Measurements from ENCODE around the gene THAP12.

Gene THAP12

DNA sequence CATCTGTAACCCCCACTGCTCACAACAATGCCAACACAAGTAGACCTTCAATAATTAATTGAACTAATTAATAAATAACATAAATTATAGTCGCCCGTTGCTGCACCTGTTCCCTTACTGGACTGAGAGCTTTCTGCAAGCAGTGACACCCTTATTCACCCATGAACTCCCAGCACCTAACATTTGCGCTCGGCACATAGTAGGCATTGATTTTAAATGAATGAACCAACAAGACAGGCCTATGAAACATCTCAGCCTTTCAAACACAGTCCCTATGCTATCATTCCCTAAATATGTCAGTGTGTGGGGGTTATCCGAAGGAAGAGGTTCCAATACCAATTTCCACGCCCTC is 1.1 kb downstream of the THAP12 start:
- no peak for DNase-seq

DNA sequence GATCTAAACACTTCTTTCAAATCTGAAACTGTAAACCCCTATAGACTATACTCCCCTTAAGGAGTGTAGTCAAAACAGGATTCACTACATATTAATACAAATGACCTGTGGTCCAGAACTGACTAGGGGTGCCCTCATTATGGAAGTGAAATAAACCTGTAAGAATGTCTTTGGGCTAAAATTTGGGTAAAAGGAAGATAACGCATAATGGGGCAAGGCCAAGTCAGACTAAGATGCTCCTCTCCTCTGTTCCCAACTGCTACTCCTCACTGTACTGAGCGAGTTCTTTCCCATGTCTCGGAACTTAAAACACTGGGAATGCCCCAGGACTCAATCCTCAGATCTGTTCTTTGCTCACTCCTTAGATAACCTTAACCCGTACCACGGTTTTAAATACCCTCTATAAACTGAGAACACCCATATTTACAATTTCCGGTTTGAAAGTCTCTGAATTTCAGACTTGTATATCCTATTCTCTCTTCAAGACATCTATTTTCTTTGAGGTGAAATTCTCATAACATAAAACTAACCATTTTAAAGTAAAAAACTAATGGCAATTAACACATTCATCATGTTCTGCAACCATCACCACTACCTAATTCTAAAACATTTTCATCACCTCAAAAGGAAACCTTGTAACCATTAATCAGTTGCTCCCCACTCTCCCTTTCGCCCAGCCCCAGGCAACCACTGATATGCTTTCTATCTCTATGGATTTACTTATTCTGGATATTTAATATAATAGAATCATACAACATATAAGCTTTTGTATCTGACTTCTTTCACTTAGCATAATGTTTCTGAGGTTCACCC is 4.0 kb downstream of the THAP12 start:
- no peak for DNase-seq

DNA sequence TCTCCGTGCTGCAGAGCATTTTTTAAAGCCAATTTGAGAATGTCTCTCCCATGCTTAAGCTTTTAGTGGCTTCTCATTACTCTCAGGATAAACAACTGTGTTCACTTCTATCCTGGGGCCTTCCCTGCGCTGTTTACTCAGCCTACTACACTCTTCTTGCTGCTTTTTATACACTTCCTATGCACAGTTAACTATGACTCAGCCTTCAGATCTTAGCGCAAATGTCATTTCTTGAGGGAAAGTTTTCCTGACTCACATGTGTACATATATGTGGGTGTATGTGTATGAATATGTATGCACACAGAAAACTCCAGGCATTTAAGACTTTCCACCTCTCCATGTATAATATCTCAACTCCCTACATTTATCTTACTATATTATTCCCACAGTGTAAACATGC is 9.8 kb downstream of the THAP12 start:
- DNase-seq: no peak

DNA sequence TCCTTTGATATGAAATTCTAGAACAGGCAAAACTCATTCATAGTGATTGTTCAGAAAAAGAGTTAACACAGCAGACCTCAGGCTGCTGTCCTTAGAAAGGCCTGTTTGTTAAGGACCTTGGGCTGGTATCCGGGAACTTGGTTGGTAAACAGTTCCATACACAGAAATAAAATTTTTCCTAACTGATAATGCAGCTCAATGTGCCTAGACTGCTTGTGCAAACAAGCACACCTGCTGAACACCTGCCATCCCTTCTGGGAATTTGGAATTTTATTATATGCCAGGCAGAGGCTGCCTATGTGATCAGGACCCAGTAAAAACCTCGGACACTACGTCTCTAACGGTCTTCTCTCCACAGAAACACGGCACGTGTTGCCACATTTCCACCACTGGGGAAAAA is 11.5 kb downstream of the THAP12 start:
- no peak for DNase-seq

DNA sequence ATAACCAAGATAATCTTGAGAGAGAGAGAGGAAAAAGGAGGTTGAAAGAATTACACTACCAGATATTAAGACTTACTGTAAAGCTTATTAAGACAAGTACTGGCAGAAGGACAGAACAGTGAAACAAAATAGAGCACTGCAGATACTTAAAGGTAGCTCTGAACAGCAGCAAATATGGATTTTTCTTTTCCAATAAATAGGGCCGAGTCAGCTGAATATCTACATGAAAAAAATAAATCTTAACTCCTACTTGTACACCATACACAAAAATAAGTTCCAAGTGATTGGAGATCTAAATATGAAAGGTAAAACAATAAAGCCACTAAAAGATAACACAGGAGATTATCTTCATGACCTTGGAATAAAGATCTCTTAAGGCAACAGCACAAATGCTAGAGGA is 12.4 kb downstream of the THAP12 start:
- DNase-seq: no peak

DNA sequence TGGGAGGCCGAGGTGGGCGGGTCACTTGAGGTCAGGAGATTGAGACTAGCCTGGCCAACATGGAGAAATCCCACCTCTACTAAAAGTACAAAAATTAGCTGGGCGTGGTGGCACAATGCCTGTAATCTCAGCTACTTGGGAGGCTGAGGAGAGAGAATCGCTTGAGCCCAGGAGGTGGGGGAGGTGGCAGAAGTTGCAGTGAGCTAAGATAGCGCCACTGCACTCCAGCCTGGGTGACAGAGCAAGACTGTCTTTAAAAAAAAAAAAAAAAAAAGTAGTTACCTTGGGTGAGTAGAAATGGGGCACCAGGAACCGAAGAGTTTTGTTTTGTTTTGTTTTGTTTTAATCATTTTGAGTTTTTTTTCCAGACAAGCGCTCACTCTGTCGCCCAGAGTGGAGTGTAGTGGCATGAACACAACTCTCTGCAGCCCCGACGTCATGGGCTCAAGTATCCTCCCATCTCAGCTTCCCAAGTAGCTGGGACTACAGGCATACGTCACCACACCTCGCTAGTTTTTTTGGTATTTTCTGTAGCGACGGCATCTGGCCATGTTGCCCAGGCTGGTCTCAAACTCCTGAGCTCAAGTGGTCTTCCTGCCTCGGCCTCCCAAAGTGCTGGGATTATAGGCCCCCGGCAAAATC is 15.8 kb downstream of the THAP12 start:
- DNase-seq: no peak

DNA sequence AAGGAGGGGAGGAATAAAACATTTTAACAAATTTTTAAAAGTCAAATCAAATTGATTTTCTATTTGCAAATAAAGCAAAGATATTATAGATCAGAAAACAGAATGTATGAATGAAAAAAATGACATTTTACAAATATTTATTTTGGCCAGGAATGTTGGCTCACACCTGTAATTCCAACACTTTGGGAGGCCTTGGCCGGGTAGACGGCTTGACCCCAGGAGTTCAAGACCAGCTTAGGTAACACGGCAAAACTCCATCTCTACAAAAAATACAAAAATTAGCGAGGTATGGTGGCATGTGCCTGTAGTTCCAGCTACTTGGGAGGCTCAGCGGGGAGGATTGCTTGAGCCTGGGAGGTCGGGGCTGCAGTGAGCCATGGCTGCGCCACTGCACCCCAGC is 18.2 kb downstream of the THAP12 start:
- no peak for DNase-seq

DNA sequence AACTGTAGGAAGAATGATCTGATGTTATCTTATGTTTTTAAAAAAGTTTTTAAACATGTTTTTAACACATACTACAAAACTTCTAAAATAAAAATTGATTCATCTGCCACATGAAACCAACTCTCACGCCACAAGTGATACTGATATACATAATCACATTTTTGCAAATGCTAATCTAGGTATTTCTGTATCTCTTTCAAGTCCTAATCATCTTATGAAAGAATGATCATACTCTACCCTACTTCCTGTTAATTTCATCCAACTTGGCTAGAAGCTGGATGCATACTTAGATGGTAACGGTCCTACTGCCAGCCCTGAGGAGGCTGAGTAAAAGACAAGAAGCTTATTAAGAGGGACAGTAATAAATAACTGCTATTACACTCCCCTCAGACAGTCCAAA is 19.2 kb downstream of the THAP12 start:
- DNase-seq: no peak

DNA sequence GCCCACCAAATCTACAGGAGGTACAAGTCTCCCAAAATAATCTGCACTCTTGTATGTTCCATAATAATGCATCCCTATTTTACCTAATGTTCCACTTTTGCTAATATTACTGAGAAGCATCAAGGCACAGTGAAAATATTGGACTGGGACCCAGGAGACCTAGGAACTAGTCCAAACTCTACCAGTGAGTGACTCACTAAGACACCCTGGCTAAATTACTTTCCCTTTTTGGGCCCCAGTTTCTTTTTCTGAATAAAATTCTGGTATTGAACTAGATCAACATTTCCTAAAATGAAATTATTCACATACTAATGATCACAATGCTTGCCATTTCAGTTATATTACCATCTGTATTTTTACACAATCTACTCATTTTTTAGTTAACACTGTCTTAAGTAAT is 19.6 kb downstream of the THAP12 start:
- DNase-seq: no peak

DNA sequence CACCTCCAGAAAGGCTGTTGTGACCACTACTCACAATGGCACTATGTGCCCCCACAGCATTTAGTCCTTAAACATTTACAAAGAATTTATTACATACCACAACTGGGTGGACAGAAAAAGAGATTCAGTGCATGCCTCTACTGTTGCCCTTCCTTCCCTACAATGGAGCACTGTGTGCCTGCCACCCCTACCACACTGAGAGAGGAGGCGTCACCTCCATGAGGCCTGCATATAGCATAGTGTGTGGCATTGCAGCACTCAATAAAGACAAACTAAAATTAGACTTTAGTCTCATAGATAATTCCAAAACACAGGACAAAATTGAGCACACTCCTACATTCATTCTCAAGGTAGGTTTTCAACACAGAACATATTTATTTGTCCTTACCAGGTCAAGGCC is 25.8 kb downstream of the THAP12 start:
- DNase-seq: no peak

DNA sequence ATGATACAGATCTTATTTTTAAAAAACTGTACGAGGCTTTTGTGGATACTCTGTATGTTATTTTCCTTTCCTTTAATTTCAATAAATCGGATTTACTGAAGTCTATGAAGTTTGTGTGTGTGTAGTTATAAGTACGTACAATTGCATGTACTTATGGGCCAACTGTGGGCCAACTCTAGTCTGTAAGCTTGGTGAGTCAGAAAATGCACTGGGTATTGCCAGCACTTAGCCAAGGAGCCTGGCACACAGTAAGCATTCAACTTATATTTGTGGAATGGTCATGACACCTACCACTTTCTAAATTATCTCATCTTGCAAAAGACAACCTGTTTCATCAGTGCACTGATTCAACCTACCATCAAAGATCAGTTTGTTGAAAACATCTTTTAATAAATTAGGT is 32.6 kb downstream of the THAP12 start:
- peak in 1 of 2 experiments; percentile 7 for DNase-seq

DNA sequence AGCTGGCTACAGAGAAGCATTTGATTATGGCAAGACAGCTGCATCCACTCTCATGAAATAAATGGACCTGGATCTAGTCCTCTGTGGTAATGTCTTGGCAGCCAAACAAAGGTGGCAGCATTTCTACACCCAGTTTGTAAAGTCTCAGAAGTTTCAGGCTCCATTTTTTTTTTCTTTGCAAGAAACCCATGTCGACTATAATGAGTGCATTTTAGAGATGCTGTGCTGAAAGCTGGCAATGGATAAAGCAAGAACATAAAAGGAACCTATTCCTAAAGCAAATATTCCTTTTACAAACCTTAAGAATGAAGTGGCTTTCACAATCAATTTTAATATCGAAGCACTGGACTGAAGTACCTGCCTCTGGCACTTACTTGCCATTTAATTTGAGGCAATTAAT is 33.5 kb downstream of the THAP12 start:
- DNase-seq: peak in 1 of 2 experiments; percentile 14

DNA sequence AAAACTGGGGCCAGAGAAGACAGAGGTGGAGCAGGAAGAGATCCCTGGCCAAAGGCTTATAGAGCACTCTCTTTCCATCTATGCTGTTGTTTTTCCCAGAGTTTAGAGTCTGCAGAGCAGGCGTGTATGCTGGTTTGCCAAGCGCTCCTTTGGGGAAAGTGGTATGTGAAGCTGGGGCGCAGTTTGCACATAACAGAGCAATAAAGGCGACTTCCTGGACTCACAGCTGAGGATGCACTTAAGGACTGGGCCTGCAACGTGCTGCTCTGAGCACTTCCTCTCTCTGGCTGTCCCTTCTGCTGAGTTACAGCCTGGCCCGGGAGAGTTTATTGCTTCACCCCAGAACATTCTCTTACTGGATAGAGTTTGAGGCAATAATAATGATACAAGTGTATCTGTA is 41.7 kb downstream of the THAP12 start:
- DNase-seq: no peak

DNA sequence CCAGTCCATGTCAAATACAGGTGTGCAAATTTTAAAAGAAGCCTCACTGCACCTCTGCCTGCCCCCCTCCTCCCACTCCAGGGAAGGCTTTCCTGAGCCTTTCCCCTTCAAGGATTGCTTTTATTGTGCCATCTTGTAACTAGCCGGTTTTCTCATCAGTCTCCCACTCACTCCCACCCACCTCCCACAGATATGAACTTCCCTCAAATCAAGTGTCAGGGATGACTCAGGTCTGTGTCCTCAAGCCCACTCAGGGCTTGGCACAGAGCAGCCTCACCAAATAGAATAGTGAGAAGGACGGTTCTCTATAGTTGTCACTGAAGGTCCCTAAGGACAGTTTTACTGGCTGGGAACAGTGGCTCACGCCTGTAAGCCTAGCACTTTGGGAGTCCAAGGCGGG is 43.0 kb downstream of the THAP12 start:
- DNase-seq: no peak

DNA sequence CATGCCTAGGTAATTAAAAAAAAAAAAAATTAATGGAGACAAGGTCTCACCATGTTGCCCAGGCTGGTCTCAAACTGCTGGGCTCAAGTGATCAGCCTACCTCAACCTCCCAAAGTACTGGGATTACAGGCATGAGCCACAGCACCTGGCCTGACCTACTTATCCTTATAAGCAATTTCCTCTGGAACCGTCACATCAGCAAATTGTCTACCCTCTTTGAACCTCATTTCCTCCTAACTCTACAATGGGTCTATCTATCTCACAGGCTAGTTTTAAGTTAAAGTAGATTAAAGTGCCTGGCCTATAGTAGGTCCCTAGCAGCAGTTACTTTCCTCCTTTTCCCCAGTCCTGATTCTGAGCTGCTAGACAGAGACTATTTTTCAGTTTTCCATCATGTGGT is 43.5 kb downstream of the THAP12 start:
- no peak for DNase-seq

DNA sequence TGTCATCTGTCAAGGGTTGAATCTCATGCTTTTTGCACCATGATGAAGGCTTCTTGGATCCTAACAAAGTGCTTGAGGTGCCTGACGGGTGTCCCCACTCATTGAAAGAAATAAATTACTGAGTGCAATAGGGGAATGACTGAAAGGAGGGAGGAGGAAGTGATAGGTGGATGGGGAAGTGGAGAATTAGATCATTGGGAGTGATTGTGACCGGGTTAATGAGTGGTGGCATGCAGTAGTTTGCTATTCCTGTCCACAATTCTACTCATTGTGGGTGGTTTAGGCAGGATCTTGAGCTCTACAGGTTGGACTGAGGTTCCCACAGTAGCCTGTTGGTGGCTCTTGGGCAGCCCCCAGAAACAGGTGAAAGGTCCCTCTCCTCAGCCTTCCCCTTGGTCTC is 44.3 kb downstream of the THAP12 start:
- DNase-seq: no peak

DNA sequence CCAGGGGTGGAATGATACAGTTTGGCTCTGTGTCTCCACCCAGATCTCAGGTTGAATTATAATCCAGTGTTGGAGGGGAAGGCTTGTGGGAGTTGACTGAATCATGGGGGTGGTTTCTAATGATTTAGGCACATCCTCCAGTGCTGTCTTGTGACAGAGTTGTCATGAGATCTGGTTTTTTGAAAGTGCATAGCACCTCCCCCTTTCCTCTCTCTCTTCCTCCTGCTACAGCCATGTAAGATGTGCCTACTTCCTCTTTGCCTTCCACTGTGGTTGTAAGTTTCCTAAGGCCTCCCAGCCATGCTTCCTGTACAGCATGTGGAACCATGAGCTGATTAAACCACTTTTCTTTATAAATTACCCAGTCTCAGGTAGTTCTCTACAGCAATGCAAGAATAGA is 45.1 kb downstream of the THAP12 start:
- DNase-seq: no peak

DNA sequence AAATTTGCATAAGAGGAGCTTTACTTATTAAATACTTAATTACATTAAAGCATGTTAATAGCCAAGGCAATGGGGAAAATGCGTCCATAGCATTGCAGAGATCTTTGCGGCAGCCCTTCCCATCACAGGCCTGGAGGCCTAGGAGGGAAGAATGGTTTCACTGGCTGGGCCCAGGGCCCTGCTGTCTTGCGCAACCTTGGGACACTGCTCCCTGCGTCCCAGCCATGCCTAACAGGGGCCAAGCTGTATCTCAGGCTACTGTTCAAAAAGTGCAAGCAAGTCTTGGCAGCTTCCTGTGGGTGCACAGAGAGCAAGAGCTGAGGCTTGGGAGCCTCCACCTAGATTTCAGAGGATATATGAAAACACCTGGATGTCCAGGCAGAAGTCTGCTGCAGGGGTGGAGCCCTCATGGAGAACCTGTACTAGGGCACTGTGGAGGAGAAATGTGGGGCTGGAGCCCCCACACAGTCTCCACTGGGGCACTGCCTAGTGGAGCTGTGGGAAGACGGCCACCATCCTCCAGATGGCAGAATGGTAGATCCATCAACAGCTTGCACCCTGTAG is 46.0 kb downstream of the THAP12 start:
- DNase-seq: no peak

DNA sequence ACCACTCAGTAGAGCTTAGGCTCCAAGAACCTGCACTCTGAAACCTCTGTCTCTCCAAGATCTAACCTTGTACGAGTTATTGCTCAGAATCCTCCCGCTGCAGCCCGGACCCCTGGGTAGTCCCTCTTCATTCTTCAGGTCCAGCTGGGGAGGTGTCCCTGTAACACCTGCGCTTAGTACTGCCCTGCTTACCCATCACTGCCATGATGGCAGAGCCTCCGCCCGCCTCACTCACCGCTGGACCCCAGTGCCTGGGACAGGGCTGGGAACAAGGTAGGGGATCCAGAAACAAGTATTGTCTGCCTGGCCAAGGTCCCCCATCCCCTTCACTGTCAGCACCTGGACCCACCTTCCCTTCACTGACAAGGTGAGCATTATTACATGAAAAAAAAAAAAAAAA is 50.3 kb downstream of the THAP12 start:
- DNase-seq: no peak

DNA sequence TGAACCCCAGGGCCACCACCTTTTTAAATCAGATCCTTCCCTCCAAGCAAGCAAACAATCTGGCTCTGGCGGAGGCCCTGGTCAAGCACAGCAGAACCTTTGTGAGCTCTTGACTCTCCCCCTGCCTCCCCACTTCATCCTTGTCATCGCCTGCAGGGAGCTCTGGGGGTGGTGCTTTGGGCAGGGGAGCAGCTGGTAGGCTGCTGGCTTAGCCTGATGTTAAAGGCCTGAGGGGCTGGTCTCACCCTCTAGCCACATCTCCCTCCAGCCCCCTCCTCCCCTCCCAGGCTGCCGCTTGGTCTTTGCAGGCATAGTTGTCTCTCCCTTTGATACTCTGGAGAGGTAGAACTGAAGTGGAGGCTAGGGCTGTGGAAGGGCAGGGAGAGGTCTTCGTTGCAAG is 50.9 kb downstream of the THAP12 start:
- no peak for DNase-seq

DNA sequence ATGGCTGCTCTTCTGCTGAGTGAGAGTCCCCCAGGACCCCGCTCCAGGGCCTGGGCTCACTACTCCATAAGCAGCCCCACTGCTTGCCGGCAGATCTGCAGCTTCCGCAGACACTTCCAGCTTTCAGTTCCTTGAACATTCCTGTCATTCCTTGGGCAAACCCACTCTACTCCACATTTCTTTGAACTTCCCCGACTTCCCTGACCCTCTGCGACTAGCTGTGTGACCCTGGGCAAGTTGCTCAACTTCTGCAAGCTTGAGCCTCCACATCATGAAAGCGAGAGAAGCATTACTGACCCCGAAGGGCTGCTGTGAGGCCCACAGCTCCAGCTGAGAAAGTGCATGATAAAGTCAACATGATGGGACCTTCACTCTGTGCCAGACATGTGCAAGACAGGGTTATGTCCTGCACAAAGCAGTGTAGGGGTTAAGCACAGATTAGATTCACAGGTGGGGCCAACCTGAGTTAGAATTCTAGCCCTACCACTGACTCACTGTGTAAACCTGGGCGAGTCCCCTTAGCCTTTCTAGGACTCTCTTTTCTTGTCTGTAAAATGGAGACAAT is 51.8 kb downstream of the THAP12 start:
- DNase-seq: no peak

DNA sequence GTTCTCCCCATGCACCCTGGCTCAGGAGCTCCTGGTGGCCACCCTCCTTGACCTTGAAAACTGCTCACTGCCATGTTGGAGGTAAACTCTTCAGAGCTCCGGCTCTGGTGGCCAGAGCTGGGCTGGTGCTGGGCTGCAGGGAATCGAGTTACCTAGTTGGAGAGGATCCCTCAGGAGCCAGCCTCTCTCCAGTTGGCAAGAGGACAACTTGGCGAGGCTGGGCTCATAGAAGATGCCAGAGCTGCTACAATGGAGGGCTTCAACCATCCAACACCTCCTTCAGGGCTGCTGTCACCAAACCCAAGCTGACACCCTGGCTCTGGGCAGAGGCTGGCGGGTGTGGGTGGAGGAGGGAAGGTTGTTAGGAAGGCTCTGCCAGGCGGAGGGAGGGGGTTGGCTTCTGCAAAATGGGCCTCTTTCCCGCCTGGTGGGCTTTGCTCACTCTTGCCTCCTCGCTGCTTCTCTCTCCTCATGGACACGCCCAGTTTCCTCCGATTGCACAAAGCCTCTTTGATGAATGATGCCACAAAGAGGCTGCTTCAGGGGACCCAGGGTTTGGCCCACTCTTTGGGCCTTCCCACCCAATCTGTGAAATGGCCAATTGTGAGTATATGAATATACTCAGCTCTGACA is 53.1 kb downstream of the THAP12 start:
- DNase-seq: peak; percentile 52 to 79

DNA sequence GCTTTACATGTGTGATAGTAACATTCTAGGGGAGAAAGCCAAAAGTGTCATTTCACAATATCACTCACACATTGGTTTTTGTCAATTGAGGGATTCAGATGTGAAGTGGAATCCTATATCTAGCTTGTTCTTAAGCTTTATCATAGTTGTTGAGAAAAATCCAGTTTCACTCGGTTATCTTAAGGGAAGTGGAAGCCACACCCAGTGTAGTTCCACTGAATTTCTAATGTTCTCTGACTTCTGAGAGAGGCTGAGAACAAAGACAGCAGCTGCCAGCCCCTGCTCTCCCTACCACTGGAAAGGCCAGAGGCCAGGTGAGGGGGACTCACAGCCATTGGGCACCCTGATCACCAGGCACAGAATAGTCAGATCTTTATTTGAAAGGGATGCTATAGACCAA is 53.7 kb downstream of the THAP12 start:
- DNase-seq: no peak

DNA sequence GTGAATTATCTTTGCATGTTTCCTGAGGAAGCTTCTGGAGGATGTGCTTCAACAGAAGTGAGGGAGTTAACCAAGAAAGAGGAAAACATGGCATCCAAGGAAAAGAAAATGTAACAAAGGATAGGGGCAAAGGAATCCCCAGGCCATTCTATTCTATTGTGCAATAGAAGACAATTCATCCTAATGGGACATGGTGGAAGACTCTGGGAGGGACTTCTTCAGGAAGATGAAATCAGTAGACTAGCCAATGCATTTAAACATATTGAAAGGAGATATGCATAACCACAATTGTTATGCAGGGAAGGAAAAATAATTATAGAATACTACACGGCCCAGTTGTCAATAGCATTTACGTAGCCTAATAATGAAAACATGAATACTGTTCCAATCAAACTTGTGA is 55.7 kb downstream of the THAP12 start:
- DNase-seq: no peak

All from NCI-H446 (cell line).